Mesothelial cell of epicardium (in vitro differentiated cells): ENCODE results near the gene ADGRG3. TPM values are rescaled to one million over a fixed set of nuclear protein-coding genes. Genes with fewer than 3 reads are reported as not detected.
A peak's percentile ranks its signal among the peaks of the same experiment; 100 is the strongest.

Experiments
- DNase-seq, 2 experiments: peaks; one replicate each; pipeline ENCODE4 v3.0.0; 2021; ENCODE audit warnings: low spot score in 2 of 2; ENCODE audit not compliant: unreplicated experiment in 2 of 2
- H3K27ac Mint-ChIP-seq: 2 replicates; pipeline ENCODE4 v1.8.0; 2021; ENCODE audit warnings: mixed read lengths
- H3K27me3 Mint-ChIP-seq: 2 replicates; pipeline ENCODE4 v1.8.0; 2021; ENCODE audit warnings: low read depth, mixed read lengths
- H3K36me3 Mint-ChIP-seq: 2 replicates; pipeline ENCODE4 v1.8.0; 2021; ENCODE audit warnings: mixed read lengths
- H3K4me1 Mint-ChIP-seq: 2 replicates; pipeline ENCODE4 v1.8.0; 2021; ENCODE audit warnings: mixed read lengths
- H3K4me3 Mint-ChIP-seq: 2 replicates; pipeline ENCODE4 v1.8.0; 2021; ENCODE audit warnings: mild to moderate bottlenecking, moderate library complexity, mixed read lengths
- H3K9me3 Mint-ChIP-seq: 2 replicates; pipeline ENCODE4 v1.8.0; 2021; ENCODE audit warnings: mixed read lengths
- CTCF ChIP-seq: fragments of 200-600 bp; sonication (generic); IDR thresholded peaks from one replicate; pipeline ENCODE4 v1.5.0; 2021; ENCODE audit warnings: antibody characterized with exemption; ENCODE audit not compliant: unreplicated experiment
- total RNA-seq: library from RNA; stranded (reverse); gene quantifications from 3 replicates; pipeline ENCODE4 v1.2.1, GENCODE V29; 2021

The ADGRG3 gene
- total RNA-seq, 1 donor from 2014 or later, result not detected

DNA sequence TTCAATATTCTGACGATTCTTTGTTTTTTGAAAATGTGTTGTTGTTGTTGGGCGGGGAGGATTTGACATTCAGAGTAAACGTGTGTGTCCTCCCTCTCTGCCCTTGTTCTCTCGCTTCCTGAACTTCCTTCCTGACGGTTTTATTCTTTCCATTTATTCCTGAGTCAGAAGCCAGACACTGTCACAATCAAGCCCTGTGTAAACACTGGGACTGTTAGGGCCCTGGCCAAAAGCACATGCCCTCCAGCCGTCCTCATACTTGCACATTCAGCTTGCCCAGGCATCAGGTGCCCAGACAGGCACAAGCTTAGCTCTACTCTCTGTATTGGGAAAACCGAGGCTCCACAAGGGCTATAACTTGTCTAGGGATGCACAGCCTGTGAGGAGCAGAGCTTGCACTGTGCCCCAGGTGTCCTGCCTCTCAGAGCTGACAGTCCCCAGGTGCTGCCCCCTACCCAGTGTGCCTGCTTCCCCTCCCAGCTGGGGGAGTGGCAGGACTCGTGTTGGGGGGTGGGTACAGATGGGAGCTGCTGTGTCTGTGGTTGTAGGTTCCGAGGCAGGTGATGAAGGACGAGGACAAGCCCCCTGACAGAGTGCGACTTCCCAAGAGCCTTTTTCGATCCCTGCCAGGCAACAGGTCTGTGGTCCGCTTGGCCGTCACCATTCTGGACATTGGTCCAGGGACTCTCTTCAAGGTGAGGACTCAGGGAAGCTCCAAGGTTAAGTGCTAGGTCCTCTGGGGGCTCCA is 9.7 kb downstream of the ADGRG3 start:
- Mint-ChIP-seq H3K36me3 (no peaks in the 10 kb centered on the region), H3K9me3 (no peaks in the 10 kb centered on the region), H3K4me1 (peaks cover 26% of the 10 kb centered on the region), H3K27me3 (no peaks in the 10 kb centered on the region), H3K27ac (no peak overlapping the region), H3K4me3 (no peak overlapping the region)
- no peak for TF ChIP-seq CTCF
- DNase-seq, result no peak

DNA sequence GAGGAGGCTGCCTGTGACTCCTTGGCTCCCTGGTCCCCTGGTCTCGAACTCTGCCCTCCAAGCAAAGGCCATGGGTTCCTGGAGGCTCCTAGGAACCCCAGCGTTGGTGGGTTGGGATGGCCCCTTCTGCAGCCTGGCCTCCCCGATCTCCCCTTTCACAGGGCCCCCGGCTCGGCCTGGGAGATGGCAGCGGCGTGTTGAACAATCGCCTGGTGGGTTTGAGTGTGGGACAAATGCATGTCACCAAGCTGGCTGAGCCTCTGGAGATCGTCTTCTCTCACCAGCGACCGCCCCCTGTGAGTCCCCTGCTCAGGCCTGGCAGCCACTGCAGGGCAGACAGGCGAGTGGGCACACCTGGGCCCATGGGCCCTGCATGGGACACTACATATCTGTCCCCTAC is 10.9 kb downstream of the ADGRG3 start:
- H3K27ac Mint-ChIP-seq, result no peak overlapping the region
- TF ChIP-seq CTCF, result no peak
- H3K9me3 Mint-ChIP-seq, result no peaks in the 10 kb centered on the region
- H3K27me3 Mint-ChIP-seq, result no peaks in the 10 kb centered on the region
- peaks cover 26% of the 10 kb centered on the region for H3K4me1 Mint-ChIP-seq
- no peaks in the 10 kb centered on the region for H3K36me3 Mint-ChIP-seq
- H3K4me3 Mint-ChIP-seq, result no peak overlapping the region
- no peak for DNase-seq

DNA sequence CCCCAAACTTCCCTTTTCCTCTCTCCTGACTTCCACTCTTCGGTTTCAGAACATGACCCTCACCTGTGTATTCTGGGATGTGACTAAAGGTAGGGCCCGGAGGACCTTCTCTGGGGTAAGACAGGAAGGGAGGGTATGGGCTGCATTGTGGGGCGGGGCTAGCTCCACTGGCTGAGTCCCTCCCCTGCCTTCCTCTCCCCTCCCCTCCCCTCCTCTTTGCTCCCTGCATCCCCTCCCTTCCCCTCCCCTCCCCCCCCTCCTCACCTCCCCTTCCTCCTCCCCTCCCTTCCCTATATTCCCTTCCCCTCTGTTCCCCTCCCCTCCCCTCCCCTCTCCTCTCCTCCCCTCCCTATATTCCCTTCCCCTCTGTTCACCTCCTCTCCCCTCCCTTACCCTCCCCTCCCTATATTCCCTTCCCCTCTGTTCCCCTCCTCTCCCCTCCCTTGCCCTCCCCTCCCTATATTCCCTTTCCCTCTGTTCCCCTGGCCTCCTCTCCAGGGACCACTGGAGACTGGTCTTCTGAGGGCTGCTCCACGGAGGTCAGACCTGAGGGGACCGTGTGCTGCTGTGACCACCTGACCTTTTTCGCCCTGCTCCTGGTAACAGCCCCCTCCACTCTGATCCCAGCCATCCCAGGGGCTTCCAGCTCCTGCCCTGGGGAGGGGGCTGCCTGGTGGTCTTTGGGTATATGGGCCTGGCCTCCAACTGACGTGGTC is 11.8 kb downstream of the ADGRG3 start:
- H3K36me3 Mint-ChIP-seq, result no peaks in the 10 kb centered on the region
- H3K4me3 Mint-ChIP-seq, result no peak overlapping the region
- TF ChIP-seq CTCF, result no peak
- no peak overlapping the region for H3K27ac Mint-ChIP-seq
- no peak for DNase-seq
- H3K9me3 Mint-ChIP-seq, result no peaks in the 10 kb centered on the region
- H3K27me3 Mint-ChIP-seq, result no peaks in the 10 kb centered on the region
- H3K4me1 Mint-ChIP-seq, result peaks cover 26% of the 10 kb centered on the region

GRCh38 chr16:57680842-57681375 is 12.8 kb downstream of the ADGRG3 start:
- peaks cover 26% of the 10 kb centered on the region for H3K4me1 Mint-ChIP-seq
- no peak for TF ChIP-seq CTCF
- no peaks in the 10 kb centered on the region for H3K27me3 Mint-ChIP-seq
- H3K4me3 Mint-ChIP-seq, result no peak overlapping the region
- no peaks in the 10 kb centered on the region for H3K9me3 Mint-ChIP-seq
- no peaks in the 10 kb centered on the region for H3K36me3 Mint-ChIP-seq
- H3K27ac Mint-ChIP-seq, result no peak overlapping the region
- no peak for DNase-seq

- no peak overlapping the region for H3K4me3 Mint-ChIP-seq
- H3K27ac Mint-ChIP-seq, result peak overlapping the region; percentile 41
- no peaks in the 10 kb centered on the region for H3K36me3 Mint-ChIP-seq
- no peak for DNase-seq
- no peaks in the 10 kb centered on the region for H3K27me3 Mint-ChIP-seq
- no peak for TF ChIP-seq CTCF
- H3K4me1 Mint-ChIP-seq, result peaks cover 17% of the 10 kb centered on the region
- no peaks in the 10 kb centered on the region for H3K9me3 Mint-ChIP-seq
Observed at GRCh38 chr16:57681950-57682728, 14.0 kb downstream of the ADGRG3 start.
